Endothelial cell (in vitro differentiated cells): ENCODE measurements around the gene CMIP. TPM values are rescaled to one million over a fixed set of nuclear protein-coding genes. Genes with fewer than 3 reads are reported as not detected.

Experiments used
- DNase-seq: peaks from one replicate; pipeline ENCODE4 v3.0.0; 2021; ENCODE audit warnings: low spot score
- H3K27ac Mint-ChIP-seq: one replicate; pipeline ENCODE4 v1.8.0; 2021; ENCODE audit warnings: mixed read lengths, inconsistent platforms; ENCODE audit not compliant: unreplicated experiment
- H3K27me3 Mint-ChIP-seq: one replicate; pipeline ENCODE4 v1.8.0; 2021; ENCODE audit warnings: mild to moderate bottlenecking, moderate library complexity, mixed read lengths, inconsistent platforms; ENCODE audit not compliant: unreplicated experiment
- H3K36me3 Mint-ChIP-seq: one replicate; pipeline ENCODE4 v1.8.0; 2021; ENCODE audit warnings: mild to moderate bottlenecking, low read depth, mixed read lengths, inconsistent platforms; ENCODE audit not compliant: unreplicated experiment
- H3K4me1 Mint-ChIP-seq: one replicate; pipeline ENCODE4 v1.8.0; 2021; ENCODE audit warnings: mild to moderate bottlenecking, mixed read lengths, inconsistent platforms; ENCODE audit not compliant: unreplicated experiment
- H3K4me3 Mint-ChIP-seq: one replicate; pipeline ENCODE4 v1.8.0; 2021; ENCODE audit warnings: mild to moderate bottlenecking, mixed read lengths, inconsistent platforms; ENCODE audit not compliant: unreplicated experiment
- H3K9me3 Mint-ChIP-seq: one replicate; pipeline ENCODE4 v1.8.0; 2021; ENCODE audit warnings: mixed read lengths, inconsistent platforms; ENCODE audit not compliant: unreplicated experiment
- total RNA-seq: library from RNA; stranded (reverse); fragmentation: NEBNext Ultra II Directional; extraction: Animal tissue kit (Norgen Biotek cat#: 25700); gene quantifications from one replicate; pipeline ENCODE4 v1.2.1, GENCODE V29; 2021; ENCODE audit not compliant: unreplicated experiment
- TF ChIP-seq, protein P1 (sequence below): fragments of 200-600 bp; sonication (generic); IDR thresholded peaks from one replicate; pipeline ENCODE4 v1.5.0; 2021; ENCODE audit warnings: antibody characterized with exemption; ENCODE audit not compliant: unreplicated experiment

The CMIP gene
- total RNA-seq, 1 donor from 2014 or later = 98.9 TPM

DNA sequence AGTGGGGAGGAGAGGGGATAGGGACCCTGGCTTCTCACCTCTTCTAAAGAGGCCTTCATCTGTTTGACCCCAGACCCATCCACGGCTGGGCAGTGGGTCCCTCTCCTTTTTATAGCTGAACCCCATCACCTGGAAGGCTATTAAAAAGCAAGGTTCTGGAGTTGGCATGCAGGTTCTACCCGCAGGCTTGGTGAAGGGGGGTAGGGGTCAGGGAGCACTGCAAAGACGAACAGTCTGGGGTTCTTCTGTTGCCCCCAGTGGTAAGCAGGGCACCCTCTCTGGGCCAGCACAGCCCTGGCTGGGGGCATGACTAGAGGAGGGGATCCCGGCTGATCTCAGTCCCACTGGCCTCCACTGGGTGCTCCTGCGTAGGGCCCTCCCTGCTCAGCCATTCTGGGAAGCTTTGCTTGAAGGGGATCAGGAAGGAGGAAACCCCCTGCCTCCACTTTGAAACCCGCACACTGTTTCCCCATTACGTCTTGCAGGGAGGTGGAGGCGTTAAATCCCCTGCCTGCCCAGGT, 13.6 kb downstream of the CMIP start:
- H3K9me3 Mint-ChIP-seq = no peaks in the 10 kb centered on the region
- H3K27ac Mint-ChIP-seq = no peak overlapping the region
- H3K4me3 Mint-ChIP-seq = no peak overlapping the region
- DNase-seq = no peak
- TF ChIP-seq, protein P1, sequence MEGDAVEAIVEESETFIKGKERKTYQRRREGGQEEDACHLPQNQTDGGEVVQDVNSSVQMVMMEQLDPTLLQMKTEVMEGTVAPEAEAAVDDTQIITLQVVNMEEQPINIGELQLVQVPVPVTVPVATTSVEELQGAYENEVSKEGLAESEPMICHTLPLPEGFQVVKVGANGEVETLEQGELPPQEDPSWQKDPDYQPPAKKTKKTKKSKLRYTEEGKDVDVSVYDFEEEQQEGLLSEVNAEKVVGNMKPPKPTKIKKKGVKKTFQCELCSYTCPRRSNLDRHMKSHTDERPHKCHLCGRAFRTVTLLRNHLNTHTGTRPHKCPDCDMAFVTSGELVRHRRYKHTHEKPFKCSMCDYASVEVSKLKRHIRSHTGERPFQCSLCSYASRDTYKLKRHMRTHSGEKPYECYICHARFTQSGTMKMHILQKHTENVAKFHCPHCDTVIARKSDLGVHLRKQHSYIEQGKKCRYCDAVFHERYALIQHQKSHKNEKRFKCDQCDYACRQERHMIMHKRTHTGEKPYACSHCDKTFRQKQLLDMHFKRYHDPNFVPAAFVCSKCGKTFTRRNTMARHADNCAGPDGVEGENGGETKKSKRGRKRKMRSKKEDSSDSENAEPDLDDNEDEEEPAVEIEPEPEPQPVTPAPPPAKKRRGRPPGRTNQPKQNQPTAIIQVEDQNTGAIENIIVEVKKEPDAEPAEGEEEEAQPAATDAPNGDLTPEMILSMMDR = no peak
- peaks cover 55% of the 10 kb centered on the region for H3K4me1 Mint-ChIP-seq
- peaks cover 7% of the 10 kb centered on the region for H3K27me3 Mint-ChIP-seq
- H3K36me3 Mint-ChIP-seq = peaks cover 24% of the 10 kb centered on the region

DNA sequence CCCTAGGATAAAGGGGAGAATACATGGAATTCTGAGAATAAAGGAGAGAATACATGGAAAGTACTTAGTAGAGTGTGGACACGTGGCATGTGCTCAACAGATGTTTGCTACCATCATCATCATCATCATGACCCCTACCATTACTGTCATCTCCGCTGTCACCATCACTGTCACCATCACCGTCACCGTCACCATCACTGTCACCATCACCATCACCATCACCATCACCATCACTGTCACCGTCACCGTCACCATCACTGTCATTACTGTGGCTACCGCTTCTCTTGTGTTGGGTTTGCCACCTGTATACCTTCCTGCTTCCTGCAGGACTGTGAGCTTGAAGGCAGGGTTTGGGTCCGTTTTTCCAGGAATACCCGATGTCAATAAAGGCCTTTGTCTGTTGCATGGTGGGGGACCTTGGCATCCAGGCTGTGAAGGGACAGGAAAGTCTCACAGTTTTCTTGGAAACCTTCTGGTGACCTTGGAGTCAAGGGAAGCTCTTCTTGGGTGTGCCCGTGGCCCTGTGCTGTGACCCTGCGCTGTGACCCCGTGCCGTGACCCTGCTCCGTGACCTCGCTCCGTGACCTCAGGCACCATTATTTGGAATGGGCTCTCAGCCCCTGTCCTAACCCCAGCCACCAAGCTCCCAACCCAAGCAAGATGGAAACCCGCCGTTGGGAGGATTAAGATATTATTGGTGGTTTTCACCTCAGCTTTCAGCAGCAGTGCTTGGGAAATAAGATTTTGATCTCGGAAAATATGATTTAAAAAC, 14.4 kb downstream of the CMIP start:
- TF ChIP-seq, protein P1 = no peak
- no peak for DNase-seq
- H3K27me3 Mint-ChIP-seq = peaks cover 5% of the 10 kb centered on the region
- no peaks in the 10 kb centered on the region for H3K9me3 Mint-ChIP-seq
- H3K36me3 Mint-ChIP-seq = peaks cover 24% of the 10 kb centered on the region
- H3K4me1 Mint-ChIP-seq = peaks cover 53% of the 10 kb centered on the region
- peak overlapping the region; percentile 44 for H3K4me3 Mint-ChIP-seq
- H3K27ac Mint-ChIP-seq = peak overlapping the region; percentile 74

DNA sequence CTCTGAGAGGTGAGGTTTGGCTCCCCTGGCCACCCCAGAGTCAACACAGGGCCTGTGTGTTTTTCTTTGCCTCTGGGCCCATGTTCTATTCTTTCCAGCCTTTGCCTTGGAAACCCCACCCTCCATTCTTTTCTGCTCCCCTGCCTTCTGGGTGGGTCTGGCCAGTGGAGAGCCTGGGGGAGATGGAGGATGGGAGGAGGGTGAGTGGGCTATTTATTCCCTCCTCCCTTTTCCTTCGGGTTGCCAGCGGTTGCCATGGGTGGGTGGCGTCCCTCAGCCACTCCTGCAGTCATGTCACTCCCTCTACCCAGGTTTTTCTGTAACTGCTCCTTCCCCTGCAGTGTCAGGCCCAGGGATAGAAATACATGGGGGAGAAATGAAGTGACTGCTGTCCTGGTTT, 15.5 kb downstream of the CMIP start:
- H3K27ac Mint-ChIP-seq = no peak overlapping the region
- H3K9me3 Mint-ChIP-seq = no peaks in the 10 kb centered on the region
- TF ChIP-seq, protein P1 = no peak
- H3K4me3 Mint-ChIP-seq = no peak overlapping the region
- peaks cover 9% of the 10 kb centered on the region for H3K27me3 Mint-ChIP-seq
- H3K4me1 Mint-ChIP-seq = peaks cover 53% of the 10 kb centered on the region
- H3K36me3 Mint-ChIP-seq = peaks cover 24% of the 10 kb centered on the region
- no peak for DNase-seq

DNA sequence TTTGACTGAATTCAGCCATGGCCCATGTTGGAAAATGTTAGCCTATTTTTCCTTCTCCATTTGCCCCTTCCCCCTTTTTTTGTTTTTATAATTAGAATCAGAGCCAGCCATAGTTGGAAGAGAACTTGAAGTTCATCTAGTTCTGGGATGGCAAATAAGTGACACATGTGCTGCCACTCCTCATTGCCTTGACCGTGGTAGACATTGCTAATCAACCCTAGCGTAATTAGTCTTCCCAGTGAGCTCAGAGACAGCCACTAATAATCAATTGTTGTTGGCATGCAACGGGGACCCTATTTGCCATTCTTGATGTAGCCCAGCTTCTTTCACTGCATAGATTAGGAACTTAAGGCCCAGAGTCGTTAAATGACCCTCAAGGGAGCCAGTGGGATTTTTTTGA, 16.6 kb downstream of the CMIP start:
- peaks cover 62% of the 10 kb centered on the region for H3K4me1 Mint-ChIP-seq
- H3K27me3 Mint-ChIP-seq = peaks cover 9% of the 10 kb centered on the region
- no peaks in the 10 kb centered on the region for H3K9me3 Mint-ChIP-seq
- DNase-seq = no peak
- H3K36me3 Mint-ChIP-seq = peaks cover 24% of the 10 kb centered on the region
- TF ChIP-seq, protein P1 = no peak
- H3K4me3 Mint-ChIP-seq = peak overlapping the region; percentile 21
- peak overlapping the region; percentile 24 for H3K27ac Mint-ChIP-seq

DNA sequence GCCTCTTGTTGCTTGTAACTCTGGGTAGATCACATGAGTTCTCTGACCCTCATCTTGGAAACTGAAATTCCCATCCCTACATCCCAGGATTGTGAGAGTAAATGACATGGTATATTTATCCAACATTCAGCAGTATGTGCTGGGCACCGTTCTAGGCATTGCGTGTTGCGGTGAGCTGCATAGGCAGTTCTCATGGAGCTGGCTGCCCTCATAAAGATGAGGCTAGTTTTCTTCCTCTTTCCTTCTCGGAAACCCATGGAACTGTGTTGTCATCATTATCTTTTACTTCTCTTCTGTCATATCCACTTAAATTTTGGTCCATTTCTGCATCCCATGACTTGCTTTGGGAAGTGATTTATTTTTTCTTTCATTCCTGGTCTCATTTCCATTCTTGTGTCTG, 17.2 kb downstream of the CMIP start:
- Mint-ChIP-seq H3K27me3 (peaks cover 9% of the 10 kb centered on the region), H3K9me3 (no peaks in the 10 kb centered on the region), H3K4me3 (no peak overlapping the region), H3K27ac (no peak overlapping the region), H3K36me3 (peaks cover 22% of the 10 kb centered on the region), H3K4me1 (peaks cover 64% of the 10 kb centered on the region)
- TF ChIP-seq, protein P1 = no peak
- DNase-seq = no peak
